HG02852 (cell line): ENCODE data around the gene ATG10.
"Not testable (repeated sequence)": the region's sequence is repeated elsewhere in the genome, so short reads cannot be mapped to it uniquely, and the experiment has no call there.

Experiments
- ATAC-seq: cut with Tn5 transposase; IDR thresholded peaks from one replicate; pipeline ENCODE4 v1.9.1; 2021; ENCODE audit warnings: mild to moderate bottlenecking, moderate library complexity; ENCODE audit not compliant: unreplicated experiment

ATG10 gene

DNA sequence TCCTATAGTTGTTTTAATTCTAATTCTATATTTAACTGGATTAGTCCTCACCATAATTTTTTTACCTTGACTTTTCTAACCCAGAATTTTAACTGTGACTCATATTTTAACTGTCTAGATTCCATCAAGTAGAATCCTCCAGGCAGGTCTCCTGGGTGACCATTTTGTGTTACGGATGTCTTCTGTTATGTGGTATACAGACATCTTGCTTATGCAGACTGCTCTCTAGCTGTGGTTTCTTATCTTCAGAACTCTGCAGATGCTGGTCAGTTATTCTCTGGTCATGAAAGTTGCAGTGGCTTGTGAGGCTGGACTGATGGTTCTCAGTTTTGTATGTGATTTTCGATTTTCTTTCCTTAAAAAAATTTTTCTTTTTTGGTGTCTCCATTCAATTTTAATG is 139.4 kb downstream of the ATG10 start:
- peak; percentile 93 for ATAC-seq

DNA sequence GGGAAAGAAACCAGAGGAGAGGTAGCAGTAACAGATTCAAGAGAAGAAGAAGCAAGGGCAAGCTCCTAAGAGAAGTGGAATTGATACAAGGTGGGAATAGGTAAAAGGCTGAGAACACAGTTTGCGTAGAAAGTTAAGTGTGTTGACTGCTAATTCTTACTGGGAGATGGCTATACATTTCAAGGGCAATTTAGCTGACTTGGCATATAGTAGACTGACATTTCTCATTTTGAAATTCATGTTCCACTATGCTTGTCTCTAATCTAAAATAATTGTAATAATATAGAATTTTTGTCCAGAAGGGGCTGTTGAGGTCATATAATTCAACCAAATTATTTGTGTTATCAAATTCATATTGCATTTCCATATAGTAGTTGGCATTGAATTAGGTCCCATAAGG is 144.0 kb downstream of the ATG10 start:
- ATAC-seq = no peak

DNA sequence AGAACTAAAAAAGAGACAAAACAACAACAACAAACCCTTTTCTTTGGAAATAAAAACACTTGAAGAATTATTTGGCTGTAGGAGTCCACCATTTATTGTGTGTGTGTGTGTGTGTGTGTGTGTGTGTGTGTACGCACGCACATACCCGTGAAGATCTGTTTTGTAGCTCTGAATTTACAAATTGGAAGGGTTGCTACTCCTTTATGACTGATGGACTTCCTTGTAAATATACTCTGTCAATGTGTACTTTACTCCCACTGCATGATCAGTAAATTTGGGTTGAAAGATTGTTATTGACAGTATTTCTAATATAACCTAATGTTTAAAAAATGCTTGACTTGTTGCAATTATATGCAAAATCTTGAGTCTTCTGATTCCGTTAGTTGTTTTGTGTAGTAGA is 148.1 kb downstream of the ATG10 start:
- no peak for ATAC-seq

- ATAC-seq = no peak
Measured at GRCh38 chr5:82129723-82130285, 158.0 kb downstream of the ATG10 start.

- ATAC-seq = no peak
Measured at GRCh38 chr5:82130602-82131001, 158.8 kb downstream of the ATG10 start.

- ATAC-seq = no peak
Measured at GRCh38 chr5:82137205-82137604, 165.4 kb downstream of the ATG10 start.

DNA sequence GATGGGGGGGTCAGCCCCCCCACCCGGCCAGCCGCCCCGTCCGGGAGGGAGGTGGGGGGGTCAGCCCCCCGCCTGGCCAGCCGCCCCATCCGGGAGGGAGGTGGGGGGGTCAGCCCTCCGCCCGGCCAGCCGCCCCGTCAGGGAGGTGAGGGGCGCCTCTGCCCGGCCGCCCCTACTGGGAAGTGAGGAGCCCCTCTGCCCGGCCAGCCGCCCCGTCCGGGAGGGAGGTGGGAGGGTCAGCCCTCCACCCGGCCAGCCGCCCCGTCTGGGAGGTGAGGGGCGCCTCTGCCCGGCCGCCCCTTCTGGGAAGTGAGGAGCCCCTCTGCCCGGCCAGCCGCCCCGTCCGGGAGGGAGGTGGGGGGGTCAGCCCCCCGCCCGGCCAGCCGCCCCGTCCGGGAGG is 168.0 kb downstream of the ATG10 start:
- not testable (repeated sequence) for ATAC-seq

GRCh38 chr5:82142217-82142841 is 170.5 kb downstream of the ATG10 start:
- no peak for ATAC-seq

DNA sequence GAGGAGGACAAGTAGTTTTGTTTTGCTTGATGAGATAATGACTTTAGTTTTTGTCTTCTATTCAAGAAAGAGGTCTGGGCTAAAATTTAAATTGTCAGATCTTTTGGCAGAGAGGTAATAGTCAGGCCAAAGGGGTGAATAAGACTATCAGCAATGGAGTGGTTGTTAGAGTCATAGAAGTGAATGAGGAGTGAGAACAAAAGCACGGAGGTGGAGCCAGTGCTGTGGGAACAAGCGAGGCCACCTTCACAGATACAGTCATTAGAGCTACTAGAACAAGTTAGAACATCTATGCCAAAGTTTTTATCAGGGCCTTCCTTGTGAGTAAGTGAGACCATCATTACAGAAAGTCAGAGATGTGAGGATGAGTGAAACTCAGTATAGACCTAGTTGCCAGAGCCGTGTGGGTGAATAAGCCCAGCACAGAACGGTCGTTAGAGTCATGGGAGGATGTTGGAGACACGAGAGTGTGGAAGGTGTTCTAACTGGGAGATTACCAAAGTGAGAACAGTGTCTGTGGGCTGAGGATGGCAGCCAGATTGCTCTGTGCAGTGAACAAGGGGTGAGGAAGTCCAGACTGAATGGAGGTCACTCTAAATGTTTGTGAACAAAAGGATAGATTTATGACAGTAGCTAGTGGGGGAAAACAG is 171.2 kb downstream of the ATG10 start:
- no peak for ATAC-seq

- no peak for ATAC-seq
Measured at GRCh38 chr5:82147860-82148573, 176.2 kb downstream of the ATG10 start.

- ATAC-seq = no peak
Measured at GRCh38 chr5:82149434-82149833, 177.6 kb downstream of the ATG10 start.

GRCh38 chr5:82150559-82150958 is 178.7 kb downstream of the ATG10 start:
- ATAC-seq = no peak

- no peak for ATAC-seq
Measured at GRCh38 chr5:82151204-82151603, 179.4 kb downstream of the ATG10 start.

DNA sequence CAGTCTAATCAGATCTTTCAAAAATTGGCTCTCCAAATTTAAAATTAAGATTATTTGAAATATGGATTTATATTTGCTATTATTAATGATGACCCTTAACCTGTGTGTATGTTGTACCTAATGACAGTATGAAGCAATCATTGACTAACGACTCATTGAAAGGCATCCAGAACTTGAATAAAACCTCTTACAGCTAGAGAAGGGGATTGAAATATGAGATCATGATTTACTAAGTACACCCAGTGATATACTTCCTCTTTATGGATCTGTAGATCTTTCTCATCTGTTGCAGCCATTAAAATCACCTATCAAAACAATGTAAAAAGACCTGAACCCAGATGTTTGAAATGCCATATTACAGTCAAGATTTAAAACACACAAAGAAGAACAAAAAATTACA is 179.8 kb downstream of the ATG10 start:
- no peak for ATAC-seq

GRCh38 chr5:82152978-82153481 is 181.2 kb downstream of the ATG10 start:
- no peak for ATAC-seq

- ATAC-seq = no peak
Measured at GRCh38 chr5:82154776-82155175, 183.0 kb downstream of the ATG10 start.

GRCh38 chr5:82155305-82155704 is 183.5 kb downstream of the ATG10 start:
- no peak for ATAC-seq

DNA sequence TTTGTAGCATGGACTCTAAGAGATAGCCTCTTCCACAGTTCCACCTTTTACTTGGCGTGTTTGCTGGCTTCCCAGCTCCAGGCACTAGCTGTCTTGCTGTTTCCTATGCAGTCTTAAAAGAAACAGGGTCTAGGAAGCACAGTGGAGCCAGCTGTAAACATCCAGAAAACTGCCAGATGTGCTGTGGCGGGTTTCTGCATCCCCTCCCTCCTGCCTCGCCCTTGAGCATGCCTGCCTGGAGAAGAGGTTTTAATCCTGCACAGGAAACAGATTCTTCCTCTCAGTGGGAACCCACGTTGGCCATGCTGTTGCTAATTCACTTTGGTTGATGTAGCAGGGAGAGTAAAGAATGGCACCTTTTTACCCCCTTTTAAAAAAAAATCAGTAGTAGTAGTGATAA is 185.1 kb downstream of the ATG10 start:
- ATAC-seq = no peak

GRCh38 chr5:82158755-82159413 is 187.1 kb downstream of the ATG10 start:
- ATAC-seq = no peak

DNA sequence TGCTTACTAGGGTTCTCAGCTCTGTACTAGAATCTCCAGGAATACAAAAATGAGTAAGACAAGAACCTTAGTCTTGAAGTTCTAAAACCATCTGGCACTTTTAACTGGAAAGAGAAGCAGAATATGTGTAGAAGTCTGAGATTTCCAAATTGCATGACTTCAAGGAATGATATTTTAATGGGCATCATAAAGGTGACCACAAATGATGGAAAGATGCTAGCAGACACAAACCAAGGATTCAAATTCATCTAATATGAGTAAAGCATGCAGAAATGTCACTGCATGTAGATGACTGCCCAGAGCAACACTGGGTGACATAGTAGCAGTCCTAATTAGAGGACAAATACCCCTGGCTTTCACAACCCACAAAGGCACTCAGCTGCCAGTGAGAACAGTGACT is 189.1 kb downstream of the ATG10 start:
- ATAC-seq = no peak

DNA sequence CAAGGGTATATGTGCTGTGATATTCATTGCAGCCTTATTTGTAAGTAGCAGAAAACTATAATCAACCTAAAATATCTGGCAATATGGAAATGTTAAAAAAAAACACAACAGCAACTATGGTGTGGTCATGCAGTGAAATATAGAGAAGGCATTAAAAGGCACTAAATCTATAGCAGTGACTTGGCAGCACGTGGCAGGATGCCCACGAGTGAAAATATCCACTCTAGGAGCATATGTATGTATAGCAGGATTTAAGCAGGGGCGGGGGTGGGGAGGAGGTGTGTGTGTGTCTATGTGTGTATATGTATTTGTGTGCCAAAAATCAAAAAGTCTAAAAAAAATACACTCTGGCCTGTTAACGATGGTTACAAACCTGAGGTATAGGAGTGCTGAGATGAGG is 190.8 kb downstream of the ATG10 start:
- no peak for ATAC-seq
